Activated T-cell treated with anti-CD3 and anti-CD28 coated beads for 1 hour (primary cell): ENCODE results near the gene COQ3.

ENCODE experiments used
- DNase-seq: peaks from one replicate; pipeline ENCODE4 v3.0.0-alpha.2; 2020; ENCODE audit warnings: low read depth

Gene COQ3

DNA sequence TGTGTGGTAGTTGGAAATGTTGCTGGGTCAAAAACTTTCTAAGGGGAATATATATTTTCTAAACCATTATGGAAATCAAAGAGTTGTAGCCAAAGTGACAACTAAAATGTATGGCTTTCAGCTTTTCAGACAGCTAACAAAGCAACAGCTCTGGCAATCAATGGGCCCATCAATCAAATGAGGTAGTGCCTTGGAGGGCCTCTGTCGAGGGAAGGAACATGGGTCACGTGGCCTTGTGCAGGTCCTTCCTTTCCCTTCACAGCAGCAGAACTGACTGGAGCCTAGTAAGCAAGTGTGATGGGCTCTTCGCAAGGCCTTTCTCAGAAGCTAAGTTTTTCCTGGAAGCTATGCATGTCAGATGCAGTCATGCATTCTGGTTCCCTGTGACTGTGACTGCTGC lies 62.5 kb downstream of the COQ3 start:
- no peak for DNase-seq

DNA sequence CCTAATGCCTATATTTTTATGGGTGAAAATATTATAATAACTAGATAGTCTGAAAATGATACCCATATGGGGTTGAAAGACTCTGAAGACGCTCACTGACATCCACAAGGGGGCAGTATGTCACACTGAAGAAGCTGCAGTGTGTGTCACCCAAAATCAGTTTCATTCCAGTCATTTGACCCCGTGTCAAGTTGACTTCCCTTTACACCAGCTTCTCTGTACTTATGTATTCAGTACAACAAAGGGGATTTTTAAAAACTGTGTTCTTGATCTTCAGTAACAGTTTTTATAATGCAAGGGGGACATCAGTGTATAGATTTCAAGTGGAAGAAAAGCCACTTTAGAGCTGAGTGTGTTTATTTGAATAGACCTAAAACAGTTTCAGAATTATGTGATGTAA lies 63.8 kb downstream of the COQ3 start:
- DNase-seq, result peak; percentile 33

DNA sequence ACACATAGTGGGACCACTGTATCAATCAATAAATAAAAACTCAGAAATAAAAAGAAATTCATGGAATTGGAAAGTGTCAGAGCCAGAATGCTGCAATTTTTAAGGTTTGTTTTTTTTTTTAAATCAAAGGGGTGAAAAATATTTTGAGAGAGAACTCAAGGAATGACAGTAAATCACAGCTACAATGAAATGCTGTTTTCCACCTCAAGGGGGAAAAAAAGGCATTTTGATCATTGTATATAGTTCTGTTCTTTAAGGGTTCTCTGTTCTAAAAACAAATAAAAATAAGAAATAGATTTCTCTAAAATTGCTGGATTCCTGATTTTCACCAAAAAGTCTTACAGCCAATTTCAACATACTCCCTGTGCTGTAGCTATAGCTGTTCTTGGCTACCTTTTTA lies 69.0 kb downstream of the COQ3 start:
- no peak for DNase-seq
